Fibroblast of skin of abdomen (primary cell): ENCODE results near the gene ADSS2.
"Not testable (repeated sequence)": the region's sequence is repeated elsewhere in the genome, so short reads cannot be mapped to it uniquely, and the experiment has no call there.

Experiments
- DNase-seq: peaks from one replicate; pipeline ENCODE4 v3.0.0-alpha.2; 2013

Gene ADSS2

DNA sequence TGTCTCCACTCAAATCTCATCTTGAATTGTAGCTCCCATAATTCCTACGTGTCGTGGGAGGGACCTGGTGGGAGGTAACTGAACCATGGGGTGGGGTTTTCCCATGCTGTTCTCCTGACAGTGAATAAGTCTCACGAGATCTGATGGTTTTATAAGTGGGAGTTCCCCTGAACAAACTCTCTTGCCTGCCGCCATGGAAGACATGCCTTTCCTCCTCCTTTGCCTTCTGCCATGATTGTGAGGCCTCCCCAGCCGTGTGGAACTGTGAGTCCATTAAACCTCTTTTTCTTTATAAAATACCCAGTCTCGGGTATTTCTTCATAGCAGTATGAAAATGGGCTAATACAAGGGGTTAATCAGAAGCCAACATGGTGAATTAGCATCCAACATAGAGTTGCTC lies 86.4 kb downstream of the ADSS2 start:
- DNase-seq: not testable (repeated sequence)

DNA sequence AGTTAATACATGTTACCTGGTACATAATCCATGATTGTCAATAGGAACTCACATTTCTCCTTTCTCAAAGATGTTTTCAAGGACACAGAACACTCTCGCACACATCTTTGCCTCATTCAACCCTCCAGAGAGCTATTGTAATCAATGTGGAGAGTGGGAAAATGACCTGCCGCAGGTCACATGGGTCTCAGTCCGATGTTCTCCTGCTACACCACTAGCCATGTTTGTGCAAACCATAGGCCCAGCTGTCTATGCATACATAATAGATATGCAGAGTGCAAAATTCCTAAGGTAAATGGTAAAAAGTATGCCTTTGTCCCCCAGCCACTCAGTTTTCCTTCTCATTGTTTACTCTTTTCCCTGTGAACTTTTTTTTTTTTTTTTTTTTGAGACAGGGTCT lies 89.2 kb downstream of the ADSS2 start:
- no peak for DNase-seq

DNA sequence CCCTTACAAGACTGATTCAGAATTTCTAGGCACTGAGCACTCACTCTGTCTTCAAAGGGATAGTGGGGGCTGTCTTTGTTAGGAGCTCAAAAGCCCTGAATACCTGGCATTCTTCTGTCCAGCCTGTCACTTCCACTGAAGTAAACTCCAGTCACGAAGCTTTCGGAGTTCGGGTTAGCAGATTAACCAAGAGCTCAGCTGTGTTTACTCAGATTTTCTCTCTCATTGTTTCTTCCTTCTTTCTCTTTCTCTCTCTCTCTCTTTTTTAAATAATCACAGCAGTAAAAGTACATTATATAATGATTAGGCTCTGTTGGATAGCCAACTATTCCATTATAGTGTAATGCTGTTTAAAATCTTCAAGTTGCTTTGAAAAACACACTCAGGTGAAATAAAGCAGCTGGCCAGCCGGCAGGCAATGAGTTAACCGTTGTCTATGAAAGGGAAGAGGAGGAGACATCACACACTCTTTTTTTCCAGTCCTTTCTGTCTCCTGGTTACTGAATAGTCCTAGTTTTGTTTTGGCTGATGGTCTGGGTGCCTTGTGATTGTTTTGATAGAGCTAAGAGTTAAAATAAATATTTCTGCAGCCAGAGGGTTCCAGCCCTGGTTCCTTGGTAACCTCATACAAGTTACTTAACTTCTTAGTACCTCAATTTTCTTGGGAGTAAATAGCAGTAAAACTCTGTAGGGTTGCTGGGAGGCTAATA lies 89.8 kb downstream of the ADSS2 start:
- DNase-seq: peak; percentile 75
